KBM-7 (cell line): ENCODE data around the gene C3orf20.

ENCODE experiments used
- DNase-seq: peaks from one replicate; pipeline ENCODE4 v3.0.0-alpha.2; 2015
- in situ Hi-C: fragments of 300-500 bp; cut with MboI; formaldehyde crosslinking; loops from 2 replicates; pipeline ENCODE4 v1.14.3; 2020; ENCODE audit warnings: low sequenced_read_pairs, low pct_unique_long_range_greater_than_20kb, mixed read lengths

C3orf20 gene

DNA sequence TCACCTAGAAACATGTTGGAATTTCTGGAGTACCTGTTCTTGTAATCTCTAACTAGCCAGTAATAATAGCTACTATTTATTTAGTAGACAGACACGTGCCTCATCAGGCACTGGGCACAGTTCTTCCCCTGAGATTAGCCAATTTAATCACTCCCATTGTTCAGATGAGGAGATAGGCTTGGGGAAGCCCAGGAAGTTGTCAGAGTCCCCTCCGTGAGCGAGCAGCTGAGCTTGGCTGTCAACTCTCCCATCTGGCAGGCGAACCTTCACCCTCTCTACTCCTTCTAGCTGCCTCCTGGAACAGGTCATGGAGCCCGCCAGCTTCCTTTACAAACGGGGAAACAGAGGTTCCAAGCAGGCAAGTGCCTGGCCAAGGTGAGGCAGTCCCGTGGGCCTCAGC lies 112.7 kb downstream of the C3orf20 start:
- DNase-seq: no peak
- in situ Hi-C loops: no loop called here

DNA sequence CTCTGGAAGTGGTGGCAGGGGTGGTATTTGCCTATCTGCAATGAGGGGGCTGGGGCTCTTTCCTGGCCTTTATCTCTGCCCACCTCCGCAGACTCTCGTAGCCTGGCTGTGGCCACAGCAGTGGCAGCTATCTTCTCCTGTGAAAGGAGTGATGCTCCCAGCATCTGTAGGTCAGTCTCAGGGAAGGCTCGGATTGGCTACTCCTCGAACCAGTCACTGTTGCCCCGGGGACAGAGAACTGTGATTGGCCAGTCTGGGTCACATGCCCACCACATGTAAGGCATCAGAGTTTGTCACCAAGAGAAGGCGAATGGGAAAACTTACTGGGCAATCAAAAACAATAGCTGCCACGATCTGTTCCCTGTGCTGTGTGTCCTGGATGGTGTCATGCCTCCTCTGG lies 113.7 kb downstream of the C3orf20 start:
- DNase-seq: no peak
- in situ Hi-C loops: no loop called here

DNA sequence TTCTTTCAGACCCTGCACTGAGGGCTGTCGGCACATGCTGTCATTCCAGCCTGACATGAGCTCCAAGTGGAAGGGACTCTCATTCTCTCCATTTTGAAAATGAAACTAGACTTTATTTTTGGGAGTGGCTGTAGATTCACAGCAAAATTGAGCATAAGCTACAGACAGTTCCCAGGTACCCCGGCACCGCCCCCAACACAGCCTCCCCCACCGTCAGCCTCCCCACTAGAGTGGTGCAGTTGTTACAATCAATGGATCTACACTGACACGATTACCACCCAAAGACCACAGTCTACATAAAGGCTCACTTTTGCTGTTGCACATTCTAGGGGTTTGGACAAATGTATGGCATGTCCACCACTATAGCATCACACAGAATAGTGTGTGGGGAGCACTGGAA lies 114.3 kb downstream of the C3orf20 start:
- no peak for DNase-seq
- in situ Hi-C loops: no loop called here

DNA sequence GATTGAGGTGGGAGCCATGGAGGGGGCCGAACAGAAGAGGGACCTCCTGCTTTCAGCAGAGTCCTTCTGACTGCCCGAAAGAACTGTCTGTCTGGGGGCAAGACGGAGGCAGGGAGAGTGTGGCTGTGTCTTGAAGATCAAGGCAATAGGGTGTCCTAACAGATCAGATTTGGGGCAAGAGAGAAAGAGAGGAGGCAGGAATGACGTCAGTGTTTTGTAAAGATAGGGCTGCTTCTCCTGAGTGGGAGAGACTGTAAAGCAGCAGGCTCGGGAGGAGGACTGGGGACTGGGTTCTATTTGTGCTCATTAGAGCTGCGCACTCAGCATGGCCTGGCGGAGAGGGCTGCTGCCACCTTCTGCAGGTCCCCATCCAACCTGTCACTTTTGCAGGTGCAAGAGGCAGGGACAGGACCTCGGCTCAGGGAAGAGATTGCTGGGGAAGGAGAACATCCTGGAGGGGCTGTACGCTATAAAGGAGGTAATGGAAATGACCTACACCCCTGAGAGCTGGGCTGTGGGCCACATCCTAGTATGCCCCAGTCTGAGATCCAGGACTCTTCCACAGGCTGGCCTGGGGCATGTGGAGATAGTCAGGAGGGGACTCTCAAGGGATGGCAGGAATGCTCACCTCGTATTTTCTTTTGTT lies 114.8 kb downstream of the C3orf20 start:
- no peak for DNase-seq
- in situ Hi-C loops: loop anchor here (10.0 kb wide), 1 partner anchor 135 kb away; no protein-coding TSS in a partner anchor

DNA sequence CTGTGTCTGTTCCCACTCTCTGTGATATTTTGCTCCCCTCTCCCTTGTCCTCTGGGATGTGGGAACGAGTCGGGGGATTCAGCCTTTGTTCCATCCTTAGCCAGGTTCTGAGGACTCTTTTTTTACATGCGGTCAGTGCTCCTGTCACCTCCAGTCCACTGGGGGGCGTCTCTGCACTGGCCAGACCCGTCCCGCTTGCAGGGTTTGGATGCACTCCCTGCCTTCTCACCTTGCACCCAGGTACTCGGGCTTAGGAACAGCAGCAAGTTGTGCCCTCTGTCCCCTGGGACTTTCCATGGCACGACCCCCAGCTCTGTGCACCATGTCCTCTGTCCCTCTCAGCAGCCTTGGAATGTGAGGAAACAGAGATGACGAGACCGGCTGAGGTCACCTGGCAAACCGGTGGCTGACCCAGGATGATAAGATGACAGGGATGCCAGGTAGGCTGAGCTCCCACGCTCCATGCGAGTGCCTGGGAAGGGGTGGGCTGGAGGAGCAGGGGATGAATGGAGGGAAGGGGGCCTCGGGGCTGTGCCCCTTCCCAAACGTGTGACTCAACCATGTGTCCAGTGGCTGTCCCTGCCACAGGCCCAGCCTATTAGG lies 116.5 kb downstream of the C3orf20 start:
- peak; percentile 56 for DNase-seq
- in situ Hi-C loops: loop anchor here (10.0 kb wide), 1 partner anchor 133 kb away; no protein-coding TSS in a partner anchor

DNA sequence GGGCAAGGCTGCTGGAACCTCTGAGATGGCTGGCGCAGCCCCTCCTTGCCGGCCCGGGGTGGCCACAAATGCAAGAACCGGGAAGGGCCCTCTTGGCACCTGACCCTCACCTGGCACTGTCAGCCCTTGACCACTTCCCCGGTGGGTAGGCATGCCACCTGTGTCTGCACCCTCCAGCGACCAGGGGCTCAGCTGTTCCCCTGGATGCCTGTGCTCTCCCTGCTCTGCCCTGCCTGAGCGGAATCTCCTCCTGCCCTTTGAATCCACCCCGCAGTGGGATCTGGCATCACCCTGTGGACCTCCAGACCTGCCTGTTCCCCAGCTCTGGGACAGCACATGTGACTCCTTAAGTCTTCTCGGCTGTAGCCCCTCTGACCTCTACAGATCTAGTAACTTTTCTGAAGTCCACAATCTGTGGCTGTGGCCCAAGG lies 117.8 kb downstream of the C3orf20 start:
- DNase-seq: no peak
- in situ Hi-C loops: loop anchor here (10.0 kb wide), 1 partner anchor 132 kb away; no protein-coding TSS in a partner anchor

DNA sequence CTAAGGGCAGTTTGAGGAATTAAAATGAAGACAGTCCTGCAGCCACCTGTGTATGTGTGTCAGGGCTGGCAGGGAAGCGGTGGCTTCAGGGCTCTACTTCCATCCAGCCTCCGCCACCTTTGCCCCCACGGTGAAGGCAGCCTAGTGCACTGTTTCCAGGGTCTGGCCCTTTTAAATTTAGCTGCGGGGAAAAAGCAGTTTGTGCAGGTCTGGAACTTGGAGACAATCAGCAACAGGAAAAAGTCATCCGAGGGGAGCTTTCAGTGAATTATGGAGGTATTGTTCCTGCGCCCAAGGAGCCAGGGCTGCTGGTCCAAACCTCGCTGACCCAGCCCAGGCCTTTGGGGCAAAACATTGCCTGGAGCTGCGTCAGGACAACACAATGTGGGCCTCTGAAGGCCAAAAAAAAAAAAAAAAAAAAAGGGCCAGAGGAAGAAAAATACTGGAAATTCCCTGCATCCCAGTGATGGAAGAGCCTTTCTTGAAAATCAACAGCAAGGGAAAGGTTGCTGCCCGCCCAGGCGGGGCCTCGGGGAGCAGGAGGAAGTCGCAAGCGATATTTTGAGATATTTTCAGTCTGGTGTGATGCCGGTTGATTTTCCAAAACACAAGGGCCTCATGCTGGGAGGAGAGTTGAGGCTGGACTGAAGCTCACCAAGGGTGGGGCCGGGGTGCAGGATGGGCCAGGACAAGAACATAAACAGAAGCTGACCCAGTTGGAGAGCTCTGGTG lies 118.4 kb downstream of the C3orf20 start:
- DNase-seq: no peak
- in situ Hi-C loops: loop anchor here (10.0 kb wide), 1 partner anchor 132 kb away; no protein-coding TSS in a partner anchor

DNA sequence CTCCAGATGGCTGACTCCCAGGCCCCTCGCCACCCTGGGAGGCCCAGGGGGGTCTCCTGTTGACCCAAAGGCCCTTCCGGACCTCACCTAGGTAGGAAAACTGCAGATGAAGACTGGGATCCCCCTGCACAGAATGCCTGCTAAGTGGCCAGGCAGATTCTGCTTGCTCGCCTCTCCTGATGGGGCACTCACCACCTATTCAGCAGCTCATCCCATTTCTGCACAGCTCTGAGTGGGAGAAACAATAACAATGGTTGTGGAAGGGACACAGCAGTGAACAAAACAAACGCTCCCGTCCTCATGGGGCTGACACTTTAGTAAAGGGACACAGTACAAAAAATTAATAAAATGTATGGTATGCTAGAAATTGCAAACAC lies 118.9 kb downstream of the C3orf20 start:
- no peak for DNase-seq
- in situ Hi-C loops: loop anchor here (10.0 kb wide), 1 partner anchor 131 kb away; no protein-coding TSS in a partner anchor

DNA sequence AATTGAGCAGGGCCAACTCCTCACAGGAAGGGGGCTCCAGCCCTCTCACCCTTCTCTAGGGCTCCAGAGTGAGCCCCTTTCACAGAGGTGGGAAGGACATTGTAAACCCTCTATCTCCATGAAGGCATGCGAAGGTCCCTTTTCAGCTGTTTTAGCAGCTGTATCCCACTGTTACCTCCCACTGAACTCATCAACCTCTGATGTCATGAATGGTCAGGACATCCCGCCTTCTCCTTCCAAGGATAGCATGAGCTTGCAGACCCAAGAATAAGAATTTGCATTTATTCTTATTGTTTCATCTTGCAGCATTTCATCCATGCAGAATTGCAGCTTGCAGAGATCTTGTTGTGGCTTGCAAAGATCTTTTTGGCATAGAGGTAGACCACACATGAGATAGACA lies 119.5 kb downstream of the C3orf20 start:
- DNase-seq: no peak
- in situ Hi-C loops: loop anchor here (10.0 kb wide), 1 partner anchor 130 kb away; no protein-coding TSS in a partner anchor

DNA sequence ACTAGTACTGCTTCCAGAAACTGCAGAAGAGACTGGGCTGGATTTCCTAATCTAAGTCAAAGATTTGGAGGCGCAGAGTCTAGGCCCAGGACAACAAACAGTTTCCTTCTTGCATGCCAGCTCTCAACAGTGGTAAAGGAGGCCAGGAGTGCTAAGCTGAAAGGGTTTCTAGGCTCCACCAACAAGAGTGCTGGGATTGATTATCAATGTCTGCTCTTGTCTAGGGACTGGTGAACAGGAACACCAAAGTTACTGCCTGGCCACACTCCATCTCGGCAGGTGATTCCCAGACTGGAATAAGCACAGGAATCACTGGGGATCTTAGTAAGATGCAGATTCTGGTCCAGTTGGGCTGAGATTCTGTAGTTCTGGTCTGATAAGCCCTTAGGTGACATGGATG lies 121.1 kb downstream of the C3orf20 start:
- DNase-seq: no peak
- in situ Hi-C loops: loop anchor here (10.0 kb wide), 1 partner anchor 129 kb away; no protein-coding TSS in a partner anchor

DNA sequence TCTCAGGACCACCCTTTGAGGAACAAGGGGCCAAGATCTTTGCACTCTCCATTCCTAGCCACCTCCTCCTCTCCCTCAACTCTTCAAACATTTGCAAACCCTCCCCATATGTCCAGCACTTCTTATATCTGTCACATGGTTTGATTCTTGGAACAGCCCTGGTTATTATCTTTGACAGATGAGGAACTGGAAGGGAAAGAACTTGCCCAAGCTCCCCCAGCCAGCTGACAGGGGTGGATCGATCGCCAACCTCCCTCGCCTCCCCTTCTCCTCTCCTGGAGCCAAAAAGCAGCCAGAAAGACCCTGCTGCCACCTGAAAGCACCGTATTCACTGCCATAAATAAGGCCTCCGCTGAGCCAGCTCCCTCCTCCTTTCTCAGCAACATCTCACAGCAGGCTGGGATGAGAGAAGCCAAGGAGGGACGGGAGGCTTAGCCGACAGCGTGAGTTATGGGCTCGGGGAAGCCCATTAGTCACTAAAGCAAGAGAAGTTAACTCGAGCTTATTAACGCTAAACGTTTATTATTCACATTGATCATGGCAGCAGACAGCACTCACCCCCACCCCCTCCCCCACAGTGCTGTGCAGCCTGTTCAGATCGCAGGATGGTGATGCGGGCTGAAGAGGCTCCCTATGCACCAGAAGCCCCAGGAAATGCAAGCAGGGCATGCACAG lies 121.6 kb downstream of the C3orf20 start:
- DNase-seq: no peak
- in situ Hi-C loops: loop anchor here (10.0 kb wide), 1 partner anchor 128 kb away; no protein-coding TSS in a partner anchor

DNA sequence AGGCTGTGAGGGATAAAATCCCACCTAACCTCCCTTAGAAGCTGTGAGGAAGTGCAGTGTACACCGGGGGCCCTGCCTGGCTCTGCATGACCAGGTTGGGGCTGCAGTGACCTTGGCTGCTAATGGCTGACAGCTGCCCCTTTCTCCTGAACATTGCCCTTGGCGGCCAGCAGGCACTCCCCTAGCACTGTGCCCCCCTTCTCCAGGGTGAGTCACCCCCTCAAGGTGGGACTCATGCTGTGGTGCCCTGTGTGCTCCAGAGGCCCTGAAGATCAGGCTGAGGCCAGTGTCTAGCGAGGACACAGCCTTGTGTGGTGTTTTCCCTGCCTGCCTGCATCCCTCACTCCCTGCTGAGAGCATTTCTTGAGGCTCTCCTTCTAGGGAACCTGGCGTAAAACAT lies 122.8 kb downstream of the C3orf20 start:
- DNase-seq: no peak
- in situ Hi-C loops: loop anchor here (10.0 kb wide), 1 partner anchor 127 kb away; no protein-coding TSS in a partner anchor

DNA sequence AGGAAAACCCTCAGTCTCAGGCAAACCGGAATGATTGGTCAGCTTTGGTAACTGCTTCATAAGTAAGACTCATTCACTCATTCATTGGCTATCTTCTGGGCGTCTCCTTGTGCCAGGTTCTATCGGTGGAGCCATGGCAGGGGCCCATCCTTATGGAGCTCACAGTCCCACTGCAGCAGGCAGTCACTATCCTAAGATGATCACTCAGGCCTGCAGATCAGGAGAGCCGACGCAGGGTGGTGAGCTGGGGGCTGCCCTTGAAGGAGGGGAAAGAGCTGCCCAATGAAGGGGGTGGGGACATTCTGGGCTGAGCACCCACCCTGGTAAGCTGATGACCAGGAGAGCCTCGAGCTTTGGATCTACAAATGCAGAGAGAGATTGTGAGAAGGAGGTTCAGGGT lies 123.3 kb downstream of the C3orf20 start:
- in situ Hi-C loops: loop anchor here (10.0 kb wide), 1 partner anchor 127 kb away; no protein-coding TSS in a partner anchor
- no peak for DNase-seq

DNA sequence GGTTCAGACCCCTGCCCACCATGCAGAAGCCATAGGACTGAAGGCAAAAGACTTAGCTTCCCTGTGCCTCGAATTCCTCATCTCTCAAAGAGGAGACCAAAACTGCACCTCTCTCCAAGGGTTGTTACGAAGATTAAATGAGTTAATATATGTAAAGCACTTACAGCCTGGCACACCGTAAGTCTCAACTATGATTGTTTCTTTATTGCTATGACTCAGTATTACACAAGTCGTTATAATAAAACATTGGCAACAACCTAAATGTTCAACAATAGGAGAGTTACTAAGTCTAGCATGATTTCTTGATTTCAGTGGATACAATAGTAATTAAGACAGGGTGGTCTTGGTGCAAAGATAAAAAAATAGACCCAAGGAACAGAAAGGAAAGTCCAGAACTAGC lies 124.2 kb downstream of the C3orf20 start:
- in situ Hi-C loops: loop anchor here (10.0 kb wide), 1 partner anchor 126 kb away; no protein-coding TSS in a partner anchor
- DNase-seq: no peak

DNA sequence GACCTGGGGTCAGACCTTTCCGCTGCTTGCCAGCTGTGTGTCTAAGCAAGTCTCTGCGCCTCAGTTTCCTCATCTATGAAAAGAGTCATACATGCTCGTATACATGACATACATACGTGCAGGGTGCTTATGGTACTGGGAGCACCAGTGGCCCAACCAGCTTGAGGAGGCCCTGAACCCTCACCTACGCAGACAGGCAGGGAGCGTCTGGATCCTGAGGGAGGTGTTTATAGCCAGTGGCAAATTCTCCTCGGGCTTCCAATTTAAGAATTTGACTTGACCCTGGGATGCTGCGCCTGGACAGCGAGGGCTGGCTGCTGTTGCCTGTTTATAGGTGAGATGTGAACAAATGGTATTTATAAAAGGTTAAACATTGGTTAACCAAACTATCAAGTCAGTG lies 126.1 kb downstream of the C3orf20 start:
- no peak for DNase-seq
- in situ Hi-C loops: no loop called here

DNA sequence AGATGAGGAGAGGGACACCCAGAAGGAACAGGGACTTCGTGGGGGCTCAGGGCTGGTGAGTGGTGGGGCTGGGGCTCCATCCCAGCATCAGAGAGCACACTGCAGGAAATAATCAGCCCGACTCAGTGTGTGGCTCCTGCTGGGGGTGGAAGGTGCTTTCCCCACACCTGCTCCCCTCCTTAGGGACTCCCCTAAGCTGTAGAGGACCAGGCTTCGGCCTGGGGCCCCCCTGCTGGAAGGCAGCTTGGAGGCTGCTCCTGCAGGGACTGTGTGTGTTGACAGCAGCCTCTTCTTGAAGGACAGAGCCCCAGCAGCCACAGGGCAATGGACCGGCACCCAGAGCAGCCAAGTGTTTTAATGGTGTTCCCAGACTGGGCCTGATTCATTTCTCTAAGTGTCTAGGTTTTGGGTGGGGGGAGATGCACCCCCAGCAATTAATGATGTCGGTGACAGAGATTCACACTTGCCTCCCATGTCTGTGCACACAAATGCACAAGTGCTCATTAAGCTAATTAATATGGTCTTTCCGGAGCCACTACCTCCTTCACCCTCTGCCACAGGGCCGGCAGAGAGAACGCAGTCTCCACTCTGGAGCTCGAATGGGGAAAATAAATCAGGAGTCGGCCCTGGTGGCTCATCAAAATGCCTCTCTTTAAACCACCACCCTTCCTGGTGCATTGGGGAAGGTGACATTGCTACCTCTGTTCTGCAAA lies 126.9 kb downstream of the C3orf20 start:
- DNase-seq: no peak
- in situ Hi-C loops: no loop called here

DNA sequence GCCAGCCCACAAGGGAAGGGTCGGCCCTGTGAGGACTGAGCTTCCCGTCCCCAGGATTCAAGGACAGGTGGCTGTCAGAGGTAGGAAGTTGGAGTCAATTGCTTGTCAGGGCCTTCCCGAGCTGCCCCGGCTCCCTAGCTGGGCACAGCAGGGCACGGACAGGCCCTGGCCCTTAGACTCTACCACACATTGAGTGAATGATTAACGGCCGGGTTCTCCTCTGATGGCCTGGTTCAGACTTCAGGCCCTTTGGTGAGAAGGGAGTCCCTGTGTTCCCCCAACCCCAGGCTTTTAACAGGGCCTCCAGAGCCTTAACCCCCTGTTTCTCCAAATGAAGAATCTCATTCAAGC lies 127.4 kb downstream of the C3orf20 start:
- DNase-seq: no peak
- in situ Hi-C loops: no loop called here

DNA sequence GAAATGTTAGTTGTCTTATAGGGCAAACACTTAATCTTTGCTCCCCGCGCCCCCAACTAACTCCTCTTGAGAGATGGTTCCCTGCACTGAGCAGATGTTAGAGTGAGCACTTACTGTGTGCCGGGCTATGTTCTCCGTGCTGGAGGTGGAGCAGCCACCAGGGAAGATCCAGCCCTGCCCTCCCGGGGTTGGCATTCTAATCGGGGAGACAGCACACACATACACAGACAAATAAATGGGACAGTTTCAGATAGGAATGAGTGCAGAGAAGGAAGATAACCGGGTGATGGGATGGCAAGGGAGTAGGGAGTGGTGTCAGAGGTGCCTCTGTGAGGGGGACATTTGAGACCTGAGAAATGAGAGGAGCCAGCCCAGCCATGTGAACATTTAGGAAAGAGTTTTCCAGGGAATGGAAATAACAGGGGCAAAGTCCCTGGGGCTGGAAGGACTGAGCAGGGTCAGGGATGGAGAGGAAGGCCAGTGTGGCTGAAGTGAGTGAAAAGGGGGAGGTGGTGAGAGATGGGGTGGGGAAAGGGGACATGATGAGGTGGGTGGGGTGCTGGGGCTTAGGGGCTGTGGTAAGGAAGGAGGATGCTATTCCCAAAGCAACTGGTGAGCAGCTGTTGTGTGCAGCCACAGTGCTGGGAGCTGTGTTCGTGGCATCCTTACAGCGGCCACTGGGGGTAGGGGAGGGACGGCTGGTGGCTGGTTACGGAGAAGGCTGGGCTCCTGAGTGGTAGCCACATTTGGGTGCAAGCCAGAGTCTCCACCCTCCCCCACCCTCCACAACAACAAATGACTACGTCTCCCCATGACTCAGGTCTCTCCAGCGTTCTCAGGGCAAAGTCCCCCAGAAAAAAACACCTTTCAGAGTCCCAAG lies 128.4 kb downstream of the C3orf20 start:
- DNase-seq: no peak
- in situ Hi-C loops: no loop called here
